B cell (primary cell): ENCODE data around the gene IL1RL1. TPM values are rescaled to one million over a fixed set of nuclear protein-coding genes. Genes with fewer than 3 reads are reported as not detected.

Source experiments
- ATAC-seq: fragments of 200-7000 bp; cut with Tn5 transposase; one replicate; pipeline ENCODE4 v1.10.0; 2021; ENCODE audit warnings: low read depth, mild to moderate bottlenecking, moderate number of reproducible peaks, moderate library complexity
- CTCF ChIA-PET: fragments of 350-600 bp; sonication (Branson Sonifier 250); formaldehyde crosslinking; loops from one replicate; lab custom pipeline; 2021; ENCODE audit warnings: antibody characterized with exemption, inconsistent platforms; lab: Charles Lee
- POLR2A ChIA-PET: fragments of 350-600 bp; sonication (Branson Sonifier 250); formaldehyde crosslinking; loops from one replicate; lab custom pipeline; 2021; ENCODE audit warnings: antibody characterized with exemption; lab: Charles Lee
- DNase-seq: peaks from one replicate; pipeline ENCODE4 v3.0.0; 2013
- H2AFZ ChIP-seq: 2 replicates; pipeline ENCODE4 v1.6.1; 2012; ENCODE audit warnings: mild to moderate bottlenecking, low read depth, low read length; ENCODE audit not compliant: insufficient read depth, poor library complexity, severe bottlenecking
- H3K27ac ChIP-seq, 2 donors: 1 replicate in 1 of 2; 2 replicates in 1 of 2; pipeline ENCODE4 v1.5.1; 2012 to 2013; ENCODE audit warnings: low read length in 2 of 2, mild to moderate bottlenecking in 2 of 2, moderate library complexity in 1 of 2
- H3K27me3 ChIP-seq, 4 experiments: fragments of 200-600 bp in 1 of 4; sonication (generic) in 1 of 4; replicated peaks in 1 of 4; 1 replicate in 2 of 4; 2 replicates in 2 of 4; pipeline versions ENCODE4 v1.6.1 to v1.7.0; 2013 to 2016; ENCODE audit warnings: low read length in 3 of 4, mild to moderate bottlenecking in 2 of 4, mixed read lengths in 1 of 4, moderate library complexity in 1 of 4; ENCODE audit not compliant: insufficient read depth in 4 of 4, control insufficient read depth in 3 of 4; ENCODE audit errors: control extremely low read depth in 1 of 4
- H3K36me3 ChIP-seq, 2 experiments: replicated peaks in 1 of 2; 1 replicate in 1 of 2; 2 replicates in 1 of 2; pipeline versions ENCODE4 v1.6.1 to v1.7.1; 2013; ENCODE audit warnings: low read length in 1 of 2; ENCODE audit not compliant: insufficient read depth in 2 of 2, control insufficient read depth in 1 of 2; ENCODE audit errors: control extremely low read depth in 1 of 2, extremely low read depth in 1 of 2
- H3K4me1 ChIP-seq, 2 donors: fragments of 200-600 bp in 1 of 2; sonication (generic) in 1 of 2; 1 replicate in 1 of 2; 2 replicates in 1 of 2; pipeline versions ENCODE4 v1.5.1 to v1.6.1; 2013 to 2017; ENCODE audit warnings: low read length in 2 of 2; ENCODE audit not compliant: control insufficient read depth in 2 of 2, insufficient read depth in 2 of 2
- H3K4me2 ChIP-seq: replicated peaks from 2 replicates; pipeline ENCODE3; 2012; ENCODE audit warnings: mild to moderate bottlenecking, low read depth, low read length; ENCODE audit not compliant: poor library complexity, severe bottlenecking
- H3K4me3 ChIP-seq, 5 experiments: fragments of 200-600 bp in 1 of 5; sonication (generic) in 1 of 5; 1 replicate in 3 of 5; 2 replicates in 2 of 5; pipeline versions ENCODE4 v1.5.1 to v1.7.0; 2011 to 2016; ENCODE audit warnings: low read length in 4 of 5, mild to moderate bottlenecking in 4 of 5, low read depth in 2 of 5, control low read depth in 1 of 5, moderate library complexity in 1 of 5; ENCODE audit not compliant: insufficient read depth in 1 of 5; ENCODE audit errors: control extremely low read depth in 1 of 5, extremely low read depth in 1 of 5
- H3K79me2 ChIP-seq: fragments of 200-600 bp; sonication (generic); one replicate; pipeline ENCODE4 v1.6.0; 2016; ENCODE audit warnings: low read length; ENCODE audit not compliant: control insufficient read depth, insufficient read depth
- H3K9ac ChIP-seq: fragments of 200-600 bp; sonication (generic); 2 replicates; pipeline ENCODE4 v1.6.1; 2017; ENCODE audit warnings: mild to moderate bottlenecking, low read length, moderate library complexity
- H3K9me3 ChIP-seq, 3 donors: one replicate each; pipeline versions ENCODE4 v1.6.1 to v1.7.1; 2013; ENCODE audit warnings: low read length in 2 of 3; ENCODE audit not compliant: control insufficient read depth in 2 of 3, insufficient read depth in 1 of 3; ENCODE audit errors: control extremely low read depth in 1 of 3
- H4K20me1 ChIP-seq: 2 replicates; pipeline ENCODE4 v1.6.0; 2012; ENCODE audit warnings: mild to moderate bottlenecking, low read length; ENCODE audit not compliant: insufficient read depth, control insufficient read depth, poor library complexity, severe bottlenecking
- H3K27ac Mint-ChIP-seq: one replicate; pipeline ENCODE4 v1.8.0; 2021; ENCODE audit warnings: mixed read lengths
- H3K27me3 Mint-ChIP-seq: one replicate; pipeline ENCODE4 v1.8.0; 2021; ENCODE audit warnings: mixed read lengths
- H3K4me1 Mint-ChIP-seq: one replicate; pipeline ENCODE4 v1.8.0; 2021; ENCODE audit warnings: mixed read lengths
- H3K4me3 Mint-ChIP-seq: one replicate; pipeline ENCODE4 v1.8.0; 2021; ENCODE audit warnings: mixed read lengths
- H3K9me3 Mint-ChIP-seq: one replicate; pipeline ENCODE4 v1.8.0; 2022; ENCODE audit warnings: mixed read lengths; ENCODE audit not compliant: insufficient read depth
- EZH2 ChIP-seq: IDR thresholded peaks from 2 replicates; pipeline ENCODE4 v1.6.1; 2012; ENCODE audit warnings: borderline replicate concordance, low read depth, mild to moderate bottlenecking, moderate library complexity, low read length; ENCODE audit not compliant: insufficient read depth, poor library complexity, severe bottlenecking
- WGBS: methylation state at CpG from one replicate; pipeline ENCODE4 v1.1.5; 2013; ENCODE audit warnings: missing lambda C conversion rate; ENCODE audit not compliant: insufficient coverage; 5-methylcytosine and 5-hydroxymethylcytosine counted together
- intact Hi-C: fragments of 100-400 bp; cut with micrococcal nuclease; formaldehyde crosslinking; loops from one replicate; pipeline ENCODE4 v1.10.0; 2022
- polyA plus RNA-seq: library from polyadenylated mRNA; depleted of rRNA; stranded (reverse); fragments of >200 nt; gene quantifications from 2 replicates; pipeline ENCODE4 v1.2.3, GENCODE V29; 2012
- total RNA-seq, 2 donors: library from RNA; stranded (reverse); fragments of 120-200 nt in 1 of 2; gene quantifications; 1 replicate in 1 of 2; 2 replicates in 1 of 2; pipeline versions ENCODE4 v1.2.3 to v1.2.4, GENCODE V29; 2013 to 2022
- TF ChIP-seq, protein P1 (sequence below): fragments of 200-600 bp; IDR thresholded peaks from one replicate; pipeline ENCODE4 v1.8.0; 2022; ENCODE audit warnings: antibody characterized with exemption, mild to moderate bottlenecking

IL1RL1 gene
- total and polyA plus RNA-seq, 2 donors (not counting 1 experiment from before 2014, with no cell fraction given), result not detected

- WGBS, result 84% methylated on average over 5 of the region's 6 CpGs
Observed at GRCh38 chr2:102262216-102263129, 48.9 kb upstream of the IL1RL1 start.

GRCh38 chr2:102264952-102265351, 46.4 kb upstream of the IL1RL1 start:
- CTCF ChIA-PET, result no interaction called here
- TF ChIP-seq, protein P1, sequence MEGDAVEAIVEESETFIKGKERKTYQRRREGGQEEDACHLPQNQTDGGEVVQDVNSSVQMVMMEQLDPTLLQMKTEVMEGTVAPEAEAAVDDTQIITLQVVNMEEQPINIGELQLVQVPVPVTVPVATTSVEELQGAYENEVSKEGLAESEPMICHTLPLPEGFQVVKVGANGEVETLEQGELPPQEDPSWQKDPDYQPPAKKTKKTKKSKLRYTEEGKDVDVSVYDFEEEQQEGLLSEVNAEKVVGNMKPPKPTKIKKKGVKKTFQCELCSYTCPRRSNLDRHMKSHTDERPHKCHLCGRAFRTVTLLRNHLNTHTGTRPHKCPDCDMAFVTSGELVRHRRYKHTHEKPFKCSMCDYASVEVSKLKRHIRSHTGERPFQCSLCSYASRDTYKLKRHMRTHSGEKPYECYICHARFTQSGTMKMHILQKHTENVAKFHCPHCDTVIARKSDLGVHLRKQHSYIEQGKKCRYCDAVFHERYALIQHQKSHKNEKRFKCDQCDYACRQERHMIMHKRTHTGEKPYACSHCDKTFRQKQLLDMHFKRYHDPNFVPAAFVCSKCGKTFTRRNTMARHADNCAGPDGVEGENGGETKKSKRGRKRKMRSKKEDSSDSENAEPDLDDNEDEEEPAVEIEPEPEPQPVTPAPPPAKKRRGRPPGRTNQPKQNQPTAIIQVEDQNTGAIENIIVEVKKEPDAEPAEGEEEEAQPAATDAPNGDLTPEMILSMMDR, result no peak
- no peak for TF ChIP-seq EZH2
- Mint-ChIP-seq H3K27ac (no peak overlapping the region), H3K27me3 (peaks cover 4% of the 10 kb centered on the region), H3K4me1 (no peaks in the 10 kb centered on the region), H3K9me3 (no peaks in the 10 kb centered on the region), H3K4me3 (no peak overlapping the region)
- H3K9ac ChIP-seq, result no peak overlapping the region
- no peaks in the 10 kb centered on the region for H3K4me1 ChIP-seq
- POLR2A ChIA-PET, result no interaction called here
- H4K20me1 ChIP-seq, result no peaks in the 10 kb centered on the region
- no peaks in the 10 kb centered on the region for H3K36me3 ChIP-seq
- no peak for ATAC-seq
- intact Hi-C loops, result no loop called here
- peaks cover 0 to 3% (median 0%) of the 10 kb centered on the region in 4 experiments for H3K27me3 ChIP-seq
- no peak overlapping the region for H3K4me2 ChIP-seq
- no peak overlapping the region for H3K27ac ChIP-seq
- no peak overlapping the region for H2AFZ ChIP-seq
- no peaks in the 10 kb centered on the region for H3K9me3 ChIP-seq
- H3K79me2 ChIP-seq, result no peaks in the 10 kb centered on the region
- DNase-seq, result no peak
- 100% methylated on average over 1 of the region's 2 CpGs for WGBS
- H3K4me3 ChIP-seq, result no peak overlapping the region

More at GRCh38 chr2:102262216-102263129, 48.9 kb upstream of the IL1RL1 start:
- Histone ChIP-seq H3K4me2 (no peak overlapping the region), H3K9ac (no peak overlapping the region), H3K27ac (no peak overlapping the region), H3K4me1 (no peaks in the 10 kb centered on the region), H3K36me3 (no peaks in the 10 kb centered on the region), H3K27me3 (no peaks in the 10 kb centered on the region), H3K79me2 (no peaks in the 10 kb centered on the region), H3K9me3 (no peaks in the 10 kb centered on the region), H2AFZ (no peak overlapping the region), H4K20me1 (no peaks in the 10 kb centered on the region), H3K4me3 (no peak overlapping the region)
- no peak for DNase-seq
- TF ChIP-seq EZH2, result no peak
- TF ChIP-seq, protein P1, result no peak
- no peaks in the 10 kb centered on the region for H3K9me3 Mint-ChIP-seq
- no peak for ATAC-seq
- CTCF ChIA-PET, result interaction anchor here (1.2 kb wide), 1 partner anchor 181 kb away, joined by 3 read pairs; no protein-coding TSS in a partner anchor
- no peaks in the 10 kb centered on the region for H3K4me1 Mint-ChIP-seq
- H3K4me3 Mint-ChIP-seq, result no peak overlapping the region
- intact Hi-C loops, result no loop called here
- no peak overlapping the region for H3K27ac Mint-ChIP-seq
- peaks cover 11% of the 10 kb centered on the region for H3K27me3 Mint-ChIP-seq
- POLR2A ChIA-PET, result no interaction called here
